Activated naive CD4-positive, alpha-beta T cell treated with anti-CD3 and anti-CD28 coated beads, Interleukin-2, amount 10 ng/mL, durations not matched to agents 7 days and 5 days (primary cell): ENCODE measurements around the gene TDP2.
"Not testable (repeated sequence)": the region's sequence is repeated elsewhere in the genome, so short reads cannot be mapped to it uniquely, and the experiment has no call there.

ENCODE experiments used
- CTCF ChIA-PET: fragments of 350-600 bp; sonication (Branson Sonifier 250); formaldehyde crosslinking; loops from one replicate; lab custom pipeline; 2021; ENCODE audit warnings: antibody characterized with exemption; lab: Charles Lee
- DNase-seq: peaks from one replicate; pipeline ENCODE4 v3.0.0-alpha.2; 2020
- H3K27ac Mint-ChIP-seq: one replicate; pipeline ENCODE4 v1.8.0; 2021; ENCODE audit warnings: mild to moderate bottlenecking, moderate library complexity, mixed read lengths
- H3K27me3 Mint-ChIP-seq: one replicate; pipeline ENCODE4 v1.8.0; 2021; ENCODE audit warnings: mild to moderate bottlenecking, mixed read lengths
- H3K36me3 Mint-ChIP-seq: one replicate; pipeline ENCODE4 v1.8.0; 2021; ENCODE audit warnings: mixed read lengths
- H3K4me1 Mint-ChIP-seq: one replicate; pipeline ENCODE4 v1.8.0; 2021; ENCODE audit warnings: mixed read lengths
- H3K4me3 Mint-ChIP-seq: one replicate; pipeline ENCODE4 v1.8.0; 2021; ENCODE audit warnings: mild to moderate bottlenecking, moderate library complexity, mixed read lengths
- H3K9me3 Mint-ChIP-seq: one replicate; pipeline ENCODE4 v1.8.0; 2021; ENCODE audit warnings: mixed read lengths

The TDP2 gene

GRCh38 chr6:24668997-24669361 lies 2.3 kb upstream of the TDP2 start:
- peaks cover 3% of the 10 kb centered on the region for H3K27me3 Mint-ChIP-seq
- H3K4me1 Mint-ChIP-seq, result peaks cover 43% of the 10 kb centered on the region
- peaks cover 42% of the 10 kb centered on the region for H3K36me3 Mint-ChIP-seq
- CTCF ChIA-PET, result no interaction called here
- DNase-seq, result no peak
- H3K27ac Mint-ChIP-seq, result no peak overlapping the region
- H3K4me3 Mint-ChIP-seq, result no peak overlapping the region
- peaks cover 23% of the 10 kb centered on the region for H3K9me3 Mint-ChIP-seq

- H3K36me3 Mint-ChIP-seq, result peaks cover 46% of the 10 kb centered on the region
- not testable (repeated sequence) for H3K27me3 Mint-ChIP-seq, DNase-seq
- H3K27ac Mint-ChIP-seq, result peak overlapping the region; percentile 45
- CTCF ChIA-PET, result interaction anchor here (1.6 kb wide), 1 partner anchor 74 kb away, joined by 3 read pairs; no protein-coding TSS in a partner anchor
- H3K9me3 Mint-ChIP-seq, result peaks cover 18% of the 10 kb centered on the region
- peak overlapping the region; percentile 88 for H3K4me3 Mint-ChIP-seq
- H3K4me1 Mint-ChIP-seq, result peaks cover 49% of the 10 kb centered on the region
These were observed 1.6 kb upstream of the TDP2 start for GRCh38 chr6:24668066-24668996.

- DNase-seq, result no peak
- Mint-ChIP-seq H3K27me3 (peaks cover 3% of the 10 kb centered on the region), H3K9me3 (peaks cover 14% of the 10 kb centered on the region), H3K4me3 (peak overlapping the region; percentile 88), H3K27ac (peak overlapping the region; percentile 90), H3K4me1 (peaks cover 49% of the 10 kb centered on the region), H3K36me3 (peaks cover 54% of the 10 kb centered on the region)
- CTCF ChIA-PET, result interaction anchor here (0.9 to 1.6 kb wide), 3 partner anchors 75 to 86 kb away, joined by 3 to 4 read pairs (median 3); no protein-coding TSS in a partner anchor
These were observed 692 bp upstream of the TDP2 start for GRCh38 chr6:24667378-24667803.

GRCh38 chr6:24666097-24666640 lies 530 bp downstream of the TDP2 start:
- Mint-ChIP-seq H3K27me3 (peaks cover 3% of the 10 kb centered on the region), H3K4me1 (peaks cover 50% of the 10 kb centered on the region), H3K4me3 (peak overlapping the region; percentile 88), H3K27ac (peak overlapping the region; percentile 90), H3K9me3 (peaks cover 12% of the 10 kb centered on the region), H3K36me3 (peaks cover 64% of the 10 kb centered on the region)
- DNase-seq, result peak; percentile 67
- CTCF ChIA-PET, result interaction anchor here (0.9 to 2.0 kb wide), 7 partner anchors 18 to 143 kb away, joined by 3 to 5 read pairs (median 4); no protein-coding TSS in a partner anchor

- CTCF ChIA-PET, result interaction anchor here (1.6 kb wide), 1 partner anchor 16 kb away, joined by 4 read pairs; no protein-coding TSS in a partner anchor
- peaks cover 3% of the 10 kb centered on the region for H3K27me3 Mint-ChIP-seq
- peaks cover 5% of the 10 kb centered on the region for H3K9me3 Mint-ChIP-seq
- peak overlapping the region; percentile 88 for H3K4me3 Mint-ChIP-seq
- H3K27ac Mint-ChIP-seq, result peak overlapping the region; percentile 90
- DNase-seq, result no peak
- H3K36me3 Mint-ChIP-seq, result peaks cover 55% of the 10 kb centered on the region
- peaks cover 52% of the 10 kb centered on the region for H3K4me1 Mint-ChIP-seq
These were observed 2.4 kb downstream of the TDP2 start for GRCh38 chr6:24664046-24664987.

- H3K4me1 Mint-ChIP-seq, result peaks cover 48% of the 10 kb centered on the region
- DNase-seq, result no peak
- CTCF ChIA-PET, result interaction anchor here (1.0 kb wide), 1 partner anchor 13 kb away, joined by 5 read pairs; no protein-coding TSS in a partner anchor
- peaks cover 3% of the 10 kb centered on the region for H3K27me3 Mint-ChIP-seq
- H3K9me3 Mint-ChIP-seq, result no peaks in the 10 kb centered on the region
- no peak overlapping the region for H3K27ac Mint-ChIP-seq
- no peak overlapping the region for H3K4me3 Mint-ChIP-seq
- peaks cover 53% of the 10 kb centered on the region for H3K36me3 Mint-ChIP-seq
These were observed 3.5 kb downstream of the TDP2 start for GRCh38 chr6:24663189-24663588.

GRCh38 chr6:24662236-24662635 lies 4.5 kb downstream of the TDP2 start:
- DNase-seq, result no peak
- Mint-ChIP-seq H3K9me3 (no peaks in the 10 kb centered on the region), H3K27me3 (peaks cover 3% of the 10 kb centered on the region), H3K27ac (no peak overlapping the region), H3K4me1 (peaks cover 39% of the 10 kb centered on the region), H3K4me3 (no peak overlapping the region), H3K36me3 (peaks cover 59% of the 10 kb centered on the region)
- CTCF ChIA-PET, result no interaction called here

GRCh38 chr6:24661759-24662158 lies 4.9 kb downstream of the TDP2 start:
- H3K4me3 Mint-ChIP-seq, H3K27ac Mint-ChIP-seq, H3K9me3 Mint-ChIP-seq, CTCF ChIA-PET, DNase-seq, H3K27me3 Mint-ChIP-seq: not testable (repeated sequence)
- Mint-ChIP-seq H3K4me1 (peaks cover 38% of the 10 kb centered on the region), H3K36me3 (peaks cover 61% of the 10 kb centered on the region)

- no peak overlapping the region for H3K27ac Mint-ChIP-seq
- no peak for DNase-seq
- CTCF ChIA-PET, result no interaction called here
- H3K36me3 Mint-ChIP-seq, result peaks cover 62% of the 10 kb centered on the region
- H3K4me1 Mint-ChIP-seq, result peaks cover 41% of the 10 kb centered on the region
- H3K27me3 Mint-ChIP-seq, result no peaks in the 10 kb centered on the region
- H3K4me3 Mint-ChIP-seq, result no peak overlapping the region
- H3K9me3 Mint-ChIP-seq, result no peaks in the 10 kb centered on the region
These were observed 6.6 kb downstream of the TDP2 start for GRCh38 chr6:24660105-24660504.

GRCh38 chr6:24659561-24659960 lies 7.1 kb downstream of the TDP2 start:
- H3K27ac Mint-ChIP-seq, result no peak overlapping the region
- CTCF ChIA-PET, result no interaction called here
- H3K36me3 Mint-ChIP-seq, result peaks cover 56% of the 10 kb centered on the region

GRCh38 chr6:24658573-24659560 lies 7.8 kb downstream of the TDP2 start:
- H3K4me3 Mint-ChIP-seq, result no peak overlapping the region
- H3K36me3 Mint-ChIP-seq, result peaks cover 52% of the 10 kb centered on the region
- CTCF ChIA-PET, result no interaction called here
- DNase-seq, result no peak
- no peaks in the 10 kb centered on the region for H3K9me3 Mint-ChIP-seq
- peaks cover 31% of the 10 kb centered on the region for H3K4me1 Mint-ChIP-seq
- no peak overlapping the region for H3K27ac Mint-ChIP-seq
- H3K27me3 Mint-ChIP-seq, result no peaks in the 10 kb centered on the region

More at GRCh38 chr6:24659561-24659960, 7.1 kb downstream of the TDP2 start:
- Mint-ChIP-seq H3K27me3 (no peaks in the 10 kb centered on the region), H3K4me1 (peaks cover 36% of the 10 kb centered on the region), H3K9me3 (no peaks in the 10 kb centered on the region), H3K4me3 (no peak overlapping the region)
- no peak for DNase-seq

GRCh38 chr6:24655215-24655614 lies 11.5 kb downstream of the TDP2 start:
- peaks cover 48% of the 10 kb centered on the region for H3K36me3 Mint-ChIP-seq
- CTCF ChIA-PET, result interaction anchor here (1.1 kb wide), 1 partner anchor 76 kb away, joined by 3 read pairs; no protein-coding TSS in a partner anchor
- no peaks in the 10 kb centered on the region for H3K27me3 Mint-ChIP-seq

More at GRCh38 chr6:24655215-24655614, 11.5 kb downstream of the TDP2 start:
- no peak overlapping the region for H3K27ac Mint-ChIP-seq
- no peaks in the 10 kb centered on the region for H3K9me3 Mint-ChIP-seq
- H3K4me1 Mint-ChIP-seq, result peaks cover 22% of the 10 kb centered on the region
- no peak overlapping the region for H3K4me3 Mint-ChIP-seq
- DNase-seq, result no peak
